Natural killer cell (primary cell): ENCODE measurements around the gene GSG1L. TPM values are rescaled to one million over a fixed set of nuclear protein-coding genes. Genes with fewer than 3 reads are reported as not detected.

Experiments
- ATAC-seq, 3 donors: fragments of 150-1000 bp in 2 of 3; fragments of 200-7000 bp in 1 of 3; cut with Tn5 transposase; 1 replicate in 1 of 3; 2 replicates in 2 of 3; pipeline ENCODE4 v1.10.0; 2021; ENCODE audit warnings: mild to moderate bottlenecking in 2 of 3, moderate library complexity in 2 of 3
- DNase-seq, 2 donors: peaks; one replicate each; pipeline versions ENCODE4 v3.0.0 to v3.0.0-alpha.2; 2013 to 2021; ENCODE audit warnings: mixed read lengths in 1 of 2
- H3K27ac ChIP-seq: one replicate; pipeline ENCODE4 v1.5.1; 2013; ENCODE audit warnings: mild to moderate bottlenecking, low read length
- H3K27me3 ChIP-seq: one replicate; pipeline ENCODE4 v1.6.1; 2013; ENCODE audit warnings: low read length; ENCODE audit not compliant: control insufficient read depth, insufficient read depth
- H3K36me3 ChIP-seq: one replicate; pipeline ENCODE4 v1.6.1; 2013; ENCODE audit warnings: low read length; ENCODE audit not compliant: control insufficient read depth, insufficient read depth
- H3K4me1 ChIP-seq: one replicate; pipeline ENCODE4 v1.6.1; 2013; ENCODE audit warnings: low read length; ENCODE audit not compliant: control insufficient read depth, insufficient read depth
- H3K4me3 ChIP-seq: one replicate; pipeline ENCODE4 v1.5.1; 2013; ENCODE audit warnings: low read length
- H3K9me3 ChIP-seq: one replicate; pipeline ENCODE4 v1.6.1; 2013; ENCODE audit warnings: low read length; ENCODE audit not compliant: control insufficient read depth, insufficient read depth
- H3K27ac Mint-ChIP-seq, 2 donors: one replicate each; pipeline ENCODE4 v1.8.0; 2022; ENCODE audit warnings: mild to moderate bottlenecking in 2 of 2, mixed read lengths in 2 of 2, moderate library complexity in 1 of 2
- H3K27me3 Mint-ChIP-seq, 2 donors: one replicate each; pipeline ENCODE4 v1.8.0; 2022; ENCODE audit warnings: low read depth in 2 of 2, mixed read lengths in 2 of 2
- H3K36me3 Mint-ChIP-seq: one replicate; pipeline ENCODE4 v1.8.0; 2022; ENCODE audit warnings: mixed read lengths
- H3K4me1 Mint-ChIP-seq, 2 donors: one replicate each; pipeline ENCODE4 v1.8.0; 2022; ENCODE audit warnings: mixed read lengths in 2 of 2
- H3K4me3 Mint-ChIP-seq: one replicate; pipeline ENCODE4 v1.8.0; 2022; ENCODE audit warnings: mild to moderate bottlenecking, moderate library complexity, mixed read lengths
- H3K9me3 Mint-ChIP-seq, 2 donors: one replicate each; pipeline ENCODE4 v1.8.0; 2022; ENCODE audit warnings: mixed read lengths in 2 of 2
- WGBS: methylation state at CpG from one replicate; pipeline ENCODE4 v1.1.7; 2013; ENCODE audit warnings: missing lambda C conversion rate; ENCODE audit not compliant: insufficient coverage; 5-methylcytosine and 5-hydroxymethylcytosine counted together
- intact Hi-C: fragments of 100-400 bp; cut with micrococcal nuclease; formaldehyde crosslinking; loops from one replicate; pipeline ENCODE4 v1.14.2; 2022
- total RNA-seq, 4 donors: library from RNA; stranded (reverse); fragments of 120-200 nt in 1 of 4; gene quantifications; one replicate each; pipeline versions ENCODE4 v1.2.3 to v1.2.4, GENCODE V29; 2013 to 2022
- TF ChIP-seq, protein P1 (sequence below): fragments of 200-600 bp; IDR thresholded peaks from one replicate; pipeline ENCODE4 v1.8.0; 2022; ENCODE audit warnings: antibody characterized with exemption

Gene GSG1L
- total RNA-seq, 3 donors from 2014 or later (not counting 1 experiment from before 2014, with no cell fraction given), result 0.25 TPM; not detected in 2

DNA sequence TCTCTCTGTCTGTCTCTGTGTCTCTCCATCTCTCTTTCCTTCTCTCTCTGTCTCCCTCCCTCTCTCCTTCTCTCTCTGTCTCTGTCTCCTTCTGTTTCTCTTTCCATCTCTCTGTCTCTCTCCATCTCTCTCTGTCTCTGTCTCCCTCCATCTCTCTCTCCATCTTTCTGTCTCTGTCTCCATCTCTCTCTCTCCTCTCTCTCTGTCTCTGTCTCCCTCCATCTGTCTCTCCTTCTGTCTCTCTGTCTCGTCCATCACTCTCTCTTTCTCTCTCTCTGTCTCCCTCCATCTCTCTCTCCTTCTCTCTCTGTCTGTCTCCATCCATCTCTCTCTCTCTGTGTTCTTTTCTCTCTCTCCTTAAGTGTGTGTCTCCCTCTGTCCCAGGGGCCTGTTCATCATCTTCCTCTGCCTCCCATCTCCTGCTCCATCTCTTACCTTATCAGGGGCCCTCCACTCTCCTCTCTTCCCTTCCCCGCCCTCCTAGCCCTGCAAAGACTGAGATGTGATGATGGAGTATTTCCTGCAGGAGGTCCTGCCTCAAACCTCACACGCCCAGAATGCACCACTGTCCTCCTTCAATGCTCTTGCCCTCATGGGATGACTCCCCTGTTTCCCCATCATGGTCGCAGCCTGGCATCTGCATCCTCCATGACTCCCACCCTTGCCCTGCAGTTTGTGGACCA is 193.3 kb downstream of the GSG1L start:
- 52% methylated on average over 3 of the region's 4 CpGs for WGBS
- no peaks in the 10 kb centered on the region for H3K36me3 ChIP-seq
- no peaks in the 10 kb centered on the region for H3K27me3 ChIP-seq
- H3K27ac Mint-ChIP-seq, result no peak overlapping the region
- H3K4me3 ChIP-seq, result no peak overlapping the region
- peaks cover 2 to 3% of the 10 kb centered on the region in 2 donors for H3K9me3 Mint-ChIP-seq
- H3K9me3 ChIP-seq, result peaks cover 9% of the 10 kb centered on the region
- TF ChIP-seq, protein P1, sequence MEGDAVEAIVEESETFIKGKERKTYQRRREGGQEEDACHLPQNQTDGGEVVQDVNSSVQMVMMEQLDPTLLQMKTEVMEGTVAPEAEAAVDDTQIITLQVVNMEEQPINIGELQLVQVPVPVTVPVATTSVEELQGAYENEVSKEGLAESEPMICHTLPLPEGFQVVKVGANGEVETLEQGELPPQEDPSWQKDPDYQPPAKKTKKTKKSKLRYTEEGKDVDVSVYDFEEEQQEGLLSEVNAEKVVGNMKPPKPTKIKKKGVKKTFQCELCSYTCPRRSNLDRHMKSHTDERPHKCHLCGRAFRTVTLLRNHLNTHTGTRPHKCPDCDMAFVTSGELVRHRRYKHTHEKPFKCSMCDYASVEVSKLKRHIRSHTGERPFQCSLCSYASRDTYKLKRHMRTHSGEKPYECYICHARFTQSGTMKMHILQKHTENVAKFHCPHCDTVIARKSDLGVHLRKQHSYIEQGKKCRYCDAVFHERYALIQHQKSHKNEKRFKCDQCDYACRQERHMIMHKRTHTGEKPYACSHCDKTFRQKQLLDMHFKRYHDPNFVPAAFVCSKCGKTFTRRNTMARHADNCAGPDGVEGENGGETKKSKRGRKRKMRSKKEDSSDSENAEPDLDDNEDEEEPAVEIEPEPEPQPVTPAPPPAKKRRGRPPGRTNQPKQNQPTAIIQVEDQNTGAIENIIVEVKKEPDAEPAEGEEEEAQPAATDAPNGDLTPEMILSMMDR, result no peak
- H3K4me1 Mint-ChIP-seq, result peaks cover 0 to 4% of the 10 kb centered on the region in 2 donors
- H3K4me1 ChIP-seq, result peaks cover 8% of the 10 kb centered on the region
- H3K4me3 Mint-ChIP-seq, result no peak overlapping the region
- no peak overlapping the region for H3K27ac ChIP-seq
- DNase-seq (no peak), ATAC-seq (no peak)
- no peaks in the 10 kb centered on the region for H3K36me3 Mint-ChIP-seq
- intact Hi-C loops, result no loop called here
- H3K27me3 Mint-ChIP-seq, result peaks cover 0 to under 1% of the 10 kb centered on the region in 2 donors

DNA sequence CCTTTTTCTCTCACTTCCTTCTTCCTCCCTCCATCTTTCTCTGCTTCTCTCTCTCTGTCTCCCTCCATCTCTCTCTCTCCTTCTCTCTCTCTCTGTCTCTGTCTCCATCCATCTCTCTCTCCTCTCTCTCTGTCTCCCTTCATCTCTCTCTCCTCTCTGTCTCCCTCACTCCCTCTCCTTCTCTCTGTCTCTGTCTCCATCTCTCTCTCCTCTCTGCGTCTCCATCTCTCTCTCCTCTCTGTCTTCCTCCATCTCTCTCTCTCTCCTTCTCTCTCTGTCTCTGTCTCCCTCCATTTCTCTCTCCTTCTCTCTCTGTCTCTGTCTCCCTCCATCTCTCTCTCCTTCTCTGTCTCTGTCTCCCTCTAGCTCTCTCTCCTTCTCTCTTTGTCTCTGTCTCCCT is 194.1 kb downstream of the GSG1L start:
- Mint-ChIP-seq H3K27ac (no peak overlapping the region), H3K4me3 (no peak overlapping the region), H3K27me3 (no peaks in the 10 kb centered on the region), H3K4me1 (peaks cover 0 to 4% of the 10 kb centered on the region in 2 donors), H3K36me3 (no peaks in the 10 kb centered on the region), H3K9me3 (peaks cover 2 to 3% of the 10 kb centered on the region in 2 donors)
- no peak for DNase-seq
- 85% methylated on average over 1 of the region's 1 CpG for WGBS
- H3K27ac ChIP-seq, result no peak overlapping the region
- TF ChIP-seq, protein P1, result no peak
- H3K36me3 ChIP-seq, result no peaks in the 10 kb centered on the region
- ATAC-seq, result no peak
- peaks cover 4% of the 10 kb centered on the region for H3K9me3 ChIP-seq
- no peak overlapping the region for H3K4me3 ChIP-seq
- H3K4me1 ChIP-seq, result peaks cover 8% of the 10 kb centered on the region
- H3K27me3 ChIP-seq, result no peaks in the 10 kb centered on the region
- intact Hi-C loops, result no loop called here

DNA sequence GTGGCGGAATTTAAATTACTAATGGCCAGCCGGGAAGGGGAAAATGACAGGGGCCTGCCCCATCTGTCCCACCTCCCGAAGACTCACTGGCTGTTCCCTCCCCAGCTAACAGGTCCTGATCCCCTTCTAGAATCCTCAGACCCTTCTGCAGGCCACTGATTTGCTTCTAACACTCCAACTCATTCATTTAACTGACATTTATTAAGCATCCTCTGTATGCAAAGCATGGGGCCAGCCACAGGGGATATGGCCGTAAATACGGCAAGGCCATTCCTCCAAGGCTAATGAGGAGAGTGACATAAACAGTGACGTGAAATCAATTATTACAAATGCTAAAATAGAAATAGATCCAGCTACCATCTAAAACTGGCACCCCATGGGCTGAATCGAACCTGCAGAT is 195.3 kb downstream of the GSG1L start:
- no peak overlapping the region for H3K27ac ChIP-seq
- no peaks in the 10 kb centered on the region for H3K27me3 ChIP-seq
- H3K4me3 ChIP-seq, result no peak overlapping the region
- Mint-ChIP-seq H3K4me3 (no peak overlapping the region), H3K36me3 (peaks cover 11% of the 10 kb centered on the region), H3K4me1 (peaks cover 0 to 4% of the 10 kb centered on the region in 2 donors), H3K27me3 (no peaks in the 10 kb centered on the region), H3K9me3 (peaks cover 4 to 6% of the 10 kb centered on the region in 2 donors), H3K27ac (no peak overlapping the region)
- no peaks in the 10 kb centered on the region for H3K36me3 ChIP-seq
- H3K9me3 ChIP-seq, result peaks cover 7% of the 10 kb centered on the region
- 91% methylated on average over 5 of the region's 7 CpGs for WGBS
- DNase-seq, result no peak
- H3K4me1 ChIP-seq, result peaks cover 8% of the 10 kb centered on the region
- ATAC-seq, result no peak
- intact Hi-C loops, result no loop called here
- TF ChIP-seq, protein P1, result no peak
